K562 (cell line): ENCODE results near the gene ICAM3. TPM values are rescaled to one million over a fixed set of nuclear protein-coding genes. Genes with fewer than 3 reads are reported as not detected.

Experiments used
- BRF1 ChIP-seq: IDR thresholded peaks from 3 replicates; pipeline ENCODE4 v1.6.1; 2011; ENCODE audit warnings: borderline replicate concordance, mild to moderate bottlenecking; ENCODE audit not compliant: insufficient read length; ENCODE audit errors: extremely low read depth
- CBX1 ChIP-seq: sonication (generic); IDR thresholded peaks from 2 replicates; pipeline ENCODE4 v1.6.1; 2016; ENCODE audit warnings: antibody characterized with exemption, low read depth, mild to moderate bottlenecking
- CCNT2 ChIP-seq: IDR thresholded peaks from 2 replicates; pipeline ENCODE4 v1.6.1; 2011; ENCODE audit warnings: borderline replicate concordance, low read depth, mild to moderate bottlenecking, moderate library complexity, mixed read lengths, low read length; ENCODE audit not compliant: insufficient read length; ENCODE audit errors: extremely low read depth
- CTBP1 ChIP-seq: fragments of 450-650 bp; IDR thresholded peaks from 2 replicates; pipeline ENCODE4 v1.6.1; 2016; ENCODE audit warnings: borderline replicate concordance
- EGR1 ChIP-seq: fragments of 450-650 bp; conservative IDR thresholded peaks from 2 replicates; pipeline ENCODE4 v1.6.1; 2017; ENCODE audit warnings: mild to moderate bottlenecking
- ETV1 ChIP-seq: fragments of 450-650 bp; conservative IDR thresholded peaks from 2 replicates; pipeline ENCODE4 v1.6.1; 2016; ENCODE audit warnings: missing genetic modification characterization, control low read depth, low read depth, missing compliant biosample characterization
- GABPA ChIP-seq: fragments of 200-800 bp; sonication (Bioruptor generic); conservative IDR thresholded peaks from 2 replicates; pipeline ENCODE4 v1.6.1; 2016; ENCODE audit warnings: low read depth, missing genetic modification characterization, missing compliant biosample characterization
- HDAC6 ChIP-seq: IDR thresholded peaks from 2 replicates; pipeline ENCODE4 v1.6.1; 2012; ENCODE audit warnings: low read depth, mild to moderate bottlenecking, control low read depth, inconsistent platforms, low read length, moderate library complexity
- MBD2 ChIP-seq: sonication (generic); IDR thresholded peaks from 2 replicates; pipeline ENCODE4 v1.6.1; 2016; ENCODE audit warnings: low read depth, borderline replicate concordance
- NUFIP1 ChIP-seq: fragments of 450-650 bp; IDR thresholded peaks from 2 replicates; pipeline ENCODE4 v1.6.1; 2018; ENCODE audit not compliant: partially characterized antibody
- POLR2G ChIP-seq: fragments of 200-400 bp; formaldehyde crosslinking; IDR thresholded peaks from 2 replicates; pipeline ENCODE4 v1.6.1; 2017; ENCODE audit warnings: low read depth, mild to moderate bottlenecking, antibody characterized with exemption, low read length, moderate library complexity
- TBP ChIP-seq: optimal IDR thresholded peaks from 2 replicates; pipeline ENCODE3; 2011; ENCODE audit warnings: low read depth, low read length, improper control_type of control experiment
- YY1 ChIP-seq, 3 experiments: IDR thresholded peaks; 2 replicates each; pipeline ENCODE4 v1.6.1; 2011; ENCODE audit warnings: low read length in 2 of 3, mild to moderate bottlenecking in 2 of 3, moderate library complexity in 2 of 3, borderline replicate concordance in 1 of 3, control low read depth in 1 of 3, low read depth in 1 of 3; ENCODE audit not compliant: insufficient read depth in 3 of 3, insufficient replicate concordance in 2 of 3, control insufficient read depth in 1 of 3, insufficient read length in 1 of 3; ENCODE audit errors: extremely low read depth in 1 of 3
- ZBTB17 ChIP-seq: fragments of 450-650 bp; formaldehyde crosslinking; IDR thresholded peaks from 2 replicates; pipeline ENCODE4 v1.4.0; 2020; ENCODE audit warnings: mild to moderate bottlenecking
- ZNF224 ChIP-seq: sonication (generic); formaldehyde crosslinking; IDR thresholded peaks from 2 replicates; pipeline ENCODE4 v1.8.0; 2022; ENCODE audit warnings: mild to moderate bottlenecking, missing genetic modification reagents
- ZNF778 ChIP-seq: fragments of 450-650 bp; formaldehyde crosslinking; IDR thresholded peaks from 2 replicates; pipeline ENCODE4 v1.4.0; 2020; ENCODE audit warnings: mild to moderate bottlenecking, moderate library complexity
- polyA plus RNA-seq, 8 experiments: library from polyadenylated mRNA; depleted of rRNA in 4 of 8; stranded (reverse) in 5 of 8; unstranded in 3 of 8; fragments of >200 nt; fragmentation: Nextera tagmentation in 2 of 8; fragmentation: Illumina TruSeq in 1 of 8; extraction: Ambion mirVana in 2 of 8; extraction: Trizol in 1 of 8; gene quantifications; 2 replicates each; pipeline versions ENCODE4 v1.2.1 to v1.2.3, GENCODE V29; 2011 to 2014; ENCODE audit warnings: inconsistent platforms in 1 of 8, missing spikeins in 1 of 8
- total RNA-seq, 7 experiments: library from RNA; depleted of rRNA in 6 of 7; stranded (reverse); fragments of >200 nt in 6 of 7; fragmentation: Illumina TruSeq in 2 of 7; extraction: Trizol in 2 of 7; gene quantifications; 2 replicates each; pipeline versions ENCODE4 v1.2.1 to v1.2.3, GENCODE V29; 2011 to 2021; ENCODE audit warnings: low replicate concordance in 1 of 7
- TF ChIP-seq, protein P1 (sequence below): fragments of 450-650 bp; formaldehyde crosslinking; IDR thresholded peaks from 2 replicates; pipeline ENCODE4 v1.4.0; 2022; ENCODE audit warnings: missing genetic modification characterization
- TF ChIP-seq, protein P2 (sequence below): sonication (generic); formaldehyde crosslinking; IDR thresholded peaks from 2 replicates; pipeline ENCODE4 v1.8.0; 2022; ENCODE audit warnings: missing genetic modification reagents, mild to moderate bottlenecking, moderate library complexity, borderline replicate concordance
- TF ChIP-seq, protein P3 (sequence below): fragments of 200-800 bp; sonication (Bioruptor generic); IDR thresholded peaks from 2 replicates; pipeline ENCODE4 v1.6.1; 2017; ENCODE audit warnings: missing genetic modification characterization, missing compliant biosample characterization
- TF ChIP-seq, protein P4 (sequence below): fragments of 250-450 bp; sonication (Bioruptor Pico); IDR thresholded peaks from 2 replicates; pipeline ENCODE4 v1.8.0; 2022; ENCODE audit warnings: moderate library complexity, mild to moderate bottlenecking, inconsistent platforms
- TF ChIP-seq, protein P5 (sequence below), 2 experiments: IDR thresholded peaks; 2 replicates each; pipeline ENCODE4 v1.6.1; 2011; ENCODE audit warnings: borderline replicate concordance in 1 of 2, control low read depth in 1 of 2, low read depth in 1 of 2, low read length in 1 of 2, mild to moderate bottlenecking in 1 of 2, mixed read lengths in 1 of 2, moderate library complexity in 1 of 2; ENCODE audit not compliant: insufficient read depth in 1 of 2, insufficient read length in 1 of 2, poor library complexity in 1 of 2, severe bottlenecking in 1 of 2; ENCODE audit errors: extremely low read depth in 1 of 2

Gene ICAM3
- total and polyA plus RNA-seq, 9 of the 15 experiments (the other 6 are each of a cell fraction or from before 2014, with no cell fraction given): 6.5 to 39.5 (median 24.2) TPM

DNA sequence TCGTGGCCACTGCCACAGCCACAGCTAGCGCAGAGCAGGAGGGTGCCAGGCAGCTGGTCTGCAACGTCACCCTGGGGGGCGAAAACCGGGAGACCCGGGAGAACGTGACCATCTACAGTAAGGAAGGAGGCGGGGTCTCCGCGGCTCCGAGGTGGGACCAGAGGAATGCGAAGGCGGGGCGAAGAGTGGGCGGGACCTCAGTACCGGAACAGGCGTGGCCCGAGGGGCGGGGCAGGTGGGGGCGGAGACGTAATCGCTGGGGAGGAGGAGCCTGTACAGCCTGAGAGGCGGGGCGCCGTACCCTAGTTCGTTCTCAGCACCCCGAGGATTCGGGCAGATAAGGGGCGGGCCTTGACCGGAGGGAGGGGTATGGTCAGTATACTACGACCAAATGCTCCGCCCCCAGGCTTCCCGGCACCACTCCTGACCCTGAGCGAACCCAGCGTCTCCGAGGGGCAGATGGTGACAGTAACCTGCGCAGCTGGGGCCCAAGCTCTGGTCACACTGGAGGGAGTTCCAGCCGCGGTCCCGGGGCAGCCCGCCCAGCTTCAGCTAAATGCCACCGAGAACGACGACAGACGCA lies 47.1 kb downstream of the ICAM3 start (continued):
- TF ChIP-seq, protein P1, sequence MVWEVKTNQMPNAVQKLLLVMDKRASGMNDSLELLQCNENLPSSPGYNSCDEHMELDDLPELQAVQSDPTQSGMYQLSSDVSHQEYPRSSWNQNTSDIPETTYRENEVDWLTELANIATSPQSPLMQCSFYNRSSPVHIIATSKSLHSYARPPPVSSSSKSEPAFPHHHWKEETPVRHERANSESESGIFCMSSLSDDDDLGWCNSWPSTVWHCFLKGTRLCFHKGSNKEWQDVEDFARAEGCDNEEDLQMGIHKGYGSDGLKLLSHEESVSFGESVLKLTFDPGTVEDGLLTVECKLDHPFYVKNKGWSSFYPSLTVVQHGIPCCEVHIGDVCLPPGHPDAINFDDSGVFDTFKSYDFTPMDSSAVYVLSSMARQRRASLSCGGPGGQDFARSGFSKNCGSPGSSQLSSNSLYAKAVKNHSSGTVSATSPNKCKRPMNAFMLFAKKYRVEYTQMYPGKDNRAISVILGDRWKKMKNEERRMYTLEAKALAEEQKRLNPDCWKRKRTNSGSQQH: 0 out of 2 replicates have a peak, but pooled peaks have one; percentile 38
- TF ChIP-seq, protein P2, sequence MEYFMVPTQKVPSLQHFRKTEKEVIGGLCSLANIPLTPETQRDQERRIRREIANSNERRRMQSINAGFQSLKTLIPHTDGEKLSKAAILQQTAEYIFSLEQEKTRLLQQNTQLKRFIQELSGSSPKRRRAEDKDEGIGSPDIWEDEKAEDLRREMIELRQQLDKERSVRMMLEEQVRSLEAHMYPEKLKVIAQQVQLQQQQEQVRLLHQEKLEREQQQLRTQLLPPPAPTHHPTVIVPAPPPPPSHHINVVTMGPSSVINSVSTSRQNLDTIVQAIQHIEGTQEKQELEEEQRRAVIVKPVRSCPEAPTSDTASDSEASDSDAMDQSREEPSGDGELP (CRISPR knock-in tag): peak; percentile 64; the same call in 1 of the 2 replicates
- TF ChIP-seq CCNT2: peak; percentile 51
- TF ChIP-seq HDAC6: no peak
- TF ChIP-seq GABPA (tag): peak; percentile 79
- TF ChIP-seq CTBP1: no peak; the same call in 1 of the 2 replicates
- peak; percentile 17 for TF ChIP-seq TBP
- TF ChIP-seq EGR1: peak; percentile 86
- peak; percentile 71 for TF ChIP-seq POLR2G
- TF ChIP-seq MBD2: peak; percentile 31; the same call in 1 of the 2 replicates
- TF ChIP-seq, protein P3, sequence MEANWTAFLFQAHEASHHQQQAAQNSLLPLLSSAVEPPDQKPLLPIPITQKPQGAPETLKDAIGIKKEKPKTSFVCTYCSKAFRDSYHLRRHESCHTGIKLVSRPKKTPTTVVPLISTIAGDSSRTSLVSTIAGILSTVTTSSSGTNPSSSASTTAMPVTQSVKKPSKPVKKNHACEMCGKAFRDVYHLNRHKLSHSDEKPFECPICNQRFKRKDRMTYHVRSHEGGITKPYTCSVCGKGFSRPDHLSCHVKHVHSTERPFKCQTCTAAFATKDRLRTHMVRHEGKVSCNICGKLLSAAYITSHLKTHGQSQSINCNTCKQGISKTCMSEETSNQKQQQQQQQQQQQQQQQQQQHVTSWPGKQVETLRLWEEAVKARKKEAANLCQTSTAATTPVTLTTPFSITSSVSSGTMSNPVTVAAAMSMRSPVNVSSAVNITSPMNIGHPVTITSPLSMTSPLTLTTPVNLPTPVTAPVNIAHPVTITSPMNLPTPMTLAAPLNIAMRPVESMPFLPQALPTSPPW (CRISPR knock-in tag): peak; percentile 81
- peak in 1 of 3 experiments; percentile 7 for TF ChIP-seq YY1 (IDR thresholded peaks at IDR 0.05; ENCODE audit: borderline replicate concordance in 1 of 3, control insufficient read depth in 1 of 3, extremely low read depth in 1 of 3, insufficient read depth in 3 of 3, insufficient read length in 1 of 3, insufficient replicate concordance in 2 of 3, low read depth in 1 of 3, low read length in 2 of 3)
- TF ChIP-seq, protein P4, sequence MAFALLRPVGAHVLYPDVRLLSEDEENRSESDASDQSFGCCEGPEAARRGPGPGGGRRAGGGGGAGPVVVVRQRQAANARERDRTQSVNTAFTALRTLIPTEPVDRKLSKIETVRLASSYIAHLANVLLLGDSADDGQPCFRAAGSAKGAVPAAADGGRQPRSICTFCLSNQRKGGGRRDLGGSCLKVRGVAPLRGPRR: no peak
- peak; percentile 28; the same call in 1 of the 2 replicates for TF ChIP-seq ZBTB17
- 0 out of 2 replicates have a peak, but pooled peaks have one; percentile 22 for TF ChIP-seq ETV1 (tag)
- TF ChIP-seq NUFIP1: no peak
- TF ChIP-seq, protein P5, sequence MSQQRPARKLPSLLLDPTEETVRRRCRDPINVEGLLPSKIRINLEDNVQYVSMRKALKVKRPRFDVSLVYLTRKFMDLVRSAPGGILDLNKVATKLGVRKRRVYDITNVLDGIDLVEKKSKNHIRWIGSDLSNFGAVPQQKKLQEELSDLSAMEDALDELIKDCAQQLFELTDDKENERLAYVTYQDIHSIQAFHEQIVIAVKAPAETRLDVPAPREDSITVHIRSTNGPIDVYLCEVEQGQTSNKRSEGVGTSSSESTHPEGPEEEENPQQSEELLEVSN (IDR thresholded peaks at IDR 0.05; ENCODE audit: borderline replicate concordance in 1 of 2, extremely low read depth in 1 of 2, insufficient read depth in 1 of 2, insufficient read length in 1 of 2, low read depth in 1 of 2, low read length in 1 of 2, poor library complexity in 1 of 2, severe bottlenecking in 1 of 2): peak in 1 of 2 experiments; percentile 46
- no peak for TF ChIP-seq ZNF778
- TF ChIP-seq ZNF224 (CRISPR knock-in tag): no peak
- 0 out of 2 replicates have a peak, but pooled peaks have one; percentile 17 for TF ChIP-seq CBX1
- TF ChIP-seq BRF1: no peak
